ENCODE data around the gene SPOCK3.

DNA sequence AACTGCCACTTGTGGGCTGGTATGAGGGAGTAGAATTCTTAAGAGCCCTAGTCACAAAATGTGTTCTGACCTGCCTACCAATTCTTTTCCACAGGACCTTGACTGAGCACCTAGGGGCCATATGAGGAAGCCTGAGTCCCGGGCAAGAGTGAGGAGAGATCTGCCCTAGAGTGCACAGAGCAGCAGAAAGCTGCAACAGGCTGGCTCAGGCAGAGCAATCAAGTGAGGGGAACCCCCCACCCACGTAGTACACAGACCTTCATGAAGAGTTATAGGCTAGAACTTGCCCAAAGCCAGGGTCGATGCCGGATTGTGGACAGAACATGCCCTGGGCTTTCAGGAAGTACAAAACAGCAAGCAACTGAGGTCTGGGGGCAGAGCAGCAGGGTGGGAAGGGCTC lies 117.0 kb downstream of the SPOCK3 start:
- TF ChIP-seq, protein P1, sequence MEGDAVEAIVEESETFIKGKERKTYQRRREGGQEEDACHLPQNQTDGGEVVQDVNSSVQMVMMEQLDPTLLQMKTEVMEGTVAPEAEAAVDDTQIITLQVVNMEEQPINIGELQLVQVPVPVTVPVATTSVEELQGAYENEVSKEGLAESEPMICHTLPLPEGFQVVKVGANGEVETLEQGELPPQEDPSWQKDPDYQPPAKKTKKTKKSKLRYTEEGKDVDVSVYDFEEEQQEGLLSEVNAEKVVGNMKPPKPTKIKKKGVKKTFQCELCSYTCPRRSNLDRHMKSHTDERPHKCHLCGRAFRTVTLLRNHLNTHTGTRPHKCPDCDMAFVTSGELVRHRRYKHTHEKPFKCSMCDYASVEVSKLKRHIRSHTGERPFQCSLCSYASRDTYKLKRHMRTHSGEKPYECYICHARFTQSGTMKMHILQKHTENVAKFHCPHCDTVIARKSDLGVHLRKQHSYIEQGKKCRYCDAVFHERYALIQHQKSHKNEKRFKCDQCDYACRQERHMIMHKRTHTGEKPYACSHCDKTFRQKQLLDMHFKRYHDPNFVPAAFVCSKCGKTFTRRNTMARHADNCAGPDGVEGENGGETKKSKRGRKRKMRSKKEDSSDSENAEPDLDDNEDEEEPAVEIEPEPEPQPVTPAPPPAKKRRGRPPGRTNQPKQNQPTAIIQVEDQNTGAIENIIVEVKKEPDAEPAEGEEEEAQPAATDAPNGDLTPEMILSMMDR (conservative IDR thresholded peaks at IDR 0.05; ENCODE audit: low read length): no peak
- no peak for TF ChIP-seq EZH2phosphoT487 (IDR thresholded peaks at IDR 0.05; ENCODE audit: borderline replicate concordance, low read depth, low read length)
